Endothelial cell (in vitro differentiated cells): Measurements from ENCODE around the gene MAP3K8. TPM values are rescaled to one million over a fixed set of nuclear protein-coding genes. Genes with fewer than 3 reads are reported as not detected.

Experiments used
- DNase-seq: peaks from one replicate; pipeline ENCODE4 v3.0.0; 2021; ENCODE audit warnings: low spot score
- H3K27ac Mint-ChIP-seq: one replicate; pipeline ENCODE4 v1.8.0; 2021; ENCODE audit warnings: mixed read lengths, inconsistent platforms; ENCODE audit not compliant: unreplicated experiment
- H3K27me3 Mint-ChIP-seq: one replicate; pipeline ENCODE4 v1.8.0; 2021; ENCODE audit warnings: mild to moderate bottlenecking, moderate library complexity, mixed read lengths, inconsistent platforms; ENCODE audit not compliant: unreplicated experiment
- H3K36me3 Mint-ChIP-seq: one replicate; pipeline ENCODE4 v1.8.0; 2021; ENCODE audit warnings: mild to moderate bottlenecking, low read depth, mixed read lengths, inconsistent platforms; ENCODE audit not compliant: unreplicated experiment
- H3K4me1 Mint-ChIP-seq: one replicate; pipeline ENCODE4 v1.8.0; 2021; ENCODE audit warnings: mild to moderate bottlenecking, mixed read lengths, inconsistent platforms; ENCODE audit not compliant: unreplicated experiment
- H3K4me3 Mint-ChIP-seq: one replicate; pipeline ENCODE4 v1.8.0; 2021; ENCODE audit warnings: mild to moderate bottlenecking, mixed read lengths, inconsistent platforms; ENCODE audit not compliant: unreplicated experiment
- H3K9me3 Mint-ChIP-seq: one replicate; pipeline ENCODE4 v1.8.0; 2021; ENCODE audit warnings: mixed read lengths, inconsistent platforms; ENCODE audit not compliant: unreplicated experiment
- CTCF ChIP-seq: fragments of 200-600 bp; sonication (generic); IDR thresholded peaks from one replicate; pipeline ENCODE4 v1.5.0; 2021; ENCODE audit warnings: antibody characterized with exemption; ENCODE audit not compliant: unreplicated experiment
- total RNA-seq: library from RNA; stranded (reverse); fragmentation: NEBNext Ultra II Directional; extraction: Animal tissue kit (Norgen Biotek cat#: 25700); gene quantifications from one replicate; pipeline ENCODE4 v1.2.1, GENCODE V29; 2021; ENCODE audit not compliant: unreplicated experiment

MAP3K8 gene
- total RNA-seq, 1 donor from 2014 or later = 6.2 TPM

DNA sequence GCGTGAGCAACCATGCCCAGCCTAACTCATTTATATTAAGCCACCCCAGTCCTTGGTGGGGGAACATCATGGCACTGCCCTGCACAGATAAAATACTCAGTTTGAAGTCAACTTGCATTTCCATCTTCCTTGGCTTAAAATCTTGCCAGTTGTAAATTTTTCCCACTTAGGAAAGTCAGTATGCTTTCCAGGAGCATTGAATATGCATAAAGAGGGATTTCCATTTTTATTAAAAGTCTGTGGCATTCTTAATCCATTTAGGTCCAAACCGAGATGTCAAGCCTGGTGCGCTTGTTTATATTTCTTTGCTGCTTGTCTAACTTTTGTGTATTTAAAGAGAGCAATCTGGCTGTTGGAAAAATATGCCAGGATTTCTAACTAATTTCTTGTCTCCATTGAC, 26.1 kb downstream of the MAP3K8 start:
- no peak for TF ChIP-seq CTCF
- Mint-ChIP-seq H3K27me3 (peaks cover 1% of the 10 kb centered on the region), H3K9me3 (no peaks in the 10 kb centered on the region), H3K4me3 (no peak overlapping the region), H3K4me1 (peaks cover 10% of the 10 kb centered on the region), H3K36me3 (peaks cover 12% of the 10 kb centered on the region), H3K27ac (no peak overlapping the region)
- no peak for DNase-seq

DNA sequence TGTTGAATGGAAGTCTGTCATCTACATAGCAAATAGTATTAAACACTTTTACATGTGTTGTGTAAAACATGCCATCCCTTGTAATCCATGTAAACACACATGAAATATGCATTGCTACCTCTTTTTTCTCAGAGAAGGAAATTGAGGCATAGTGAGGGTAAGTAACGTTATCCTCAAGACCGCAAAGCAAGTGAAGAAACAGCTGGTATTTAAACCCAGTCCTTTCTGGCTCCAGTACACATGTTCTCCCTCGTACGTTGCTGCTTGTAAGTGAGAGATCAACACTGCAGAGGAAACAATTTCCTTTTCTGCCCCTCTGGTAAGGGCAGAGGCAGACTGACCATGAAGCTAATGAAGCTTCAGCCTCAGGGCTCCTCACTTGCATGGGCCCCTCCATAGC, 28.5 kb downstream of the MAP3K8 start:
- TF ChIP-seq CTCF = no peak
- no peak overlapping the region for H3K27ac Mint-ChIP-seq
- DNase-seq = no peak
- peaks cover 12% of the 10 kb centered on the region for H3K36me3 Mint-ChIP-seq
- H3K4me3 Mint-ChIP-seq = no peak overlapping the region
- peaks cover 1% of the 10 kb centered on the region for H3K27me3 Mint-ChIP-seq
- no peaks in the 10 kb centered on the region for H3K9me3 Mint-ChIP-seq
- H3K4me1 Mint-ChIP-seq = no peaks in the 10 kb centered on the region

DNA sequence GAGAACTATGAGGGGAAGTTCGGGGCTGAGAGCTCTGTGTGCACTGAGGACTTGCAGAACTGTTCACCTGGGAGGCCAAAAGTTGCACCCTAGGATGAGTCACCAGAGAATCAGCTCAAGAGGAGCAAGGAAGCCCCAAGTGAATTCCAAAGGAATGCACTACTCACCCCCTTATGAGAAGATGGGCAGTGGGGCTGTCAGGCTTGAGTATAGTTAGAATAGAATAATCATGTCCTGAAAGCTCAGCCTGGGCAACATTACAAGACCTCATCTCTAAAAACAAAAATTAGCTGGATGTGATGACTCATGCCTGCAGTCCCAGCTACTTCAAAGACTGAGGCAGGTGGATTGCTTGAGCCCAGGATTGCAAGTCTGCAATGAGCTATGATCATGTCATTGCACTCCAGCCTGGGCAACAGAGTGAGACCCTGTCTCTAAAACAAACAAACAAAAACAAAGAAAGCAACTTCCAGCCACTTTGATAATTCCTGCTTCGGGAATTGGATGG, 30.0 kb downstream of the MAP3K8 start:
- peaks cover 1% of the 10 kb centered on the region for H3K27me3 Mint-ChIP-seq
- no peak for DNase-seq
- H3K4me1 Mint-ChIP-seq = no peaks in the 10 kb centered on the region
- H3K4me3 Mint-ChIP-seq = no peak overlapping the region
- peaks cover 9% of the 10 kb centered on the region for H3K36me3 Mint-ChIP-seq
- no peak overlapping the region for H3K27ac Mint-ChIP-seq
- H3K9me3 Mint-ChIP-seq = no peaks in the 10 kb centered on the region
- no peak for TF ChIP-seq CTCF

DNA sequence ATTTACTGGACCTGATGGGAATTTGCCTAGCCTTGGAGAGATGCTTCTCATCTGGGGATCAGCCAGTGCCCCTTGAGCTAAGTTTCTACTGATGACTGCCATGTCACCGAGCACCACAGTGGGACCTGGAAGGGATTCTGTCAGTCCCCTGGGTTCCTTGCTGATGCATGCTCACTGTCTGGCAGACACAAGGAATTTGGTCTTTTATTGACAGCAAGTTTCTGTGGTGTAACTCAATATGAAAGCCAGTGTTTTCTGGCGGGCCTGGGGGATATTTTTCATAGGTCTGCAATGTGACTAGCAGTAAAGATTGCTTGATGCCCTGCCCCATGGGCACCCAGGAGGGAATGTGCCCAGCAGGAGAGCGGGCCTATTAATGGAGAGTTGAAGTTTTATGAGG, 30.7 kb downstream of the MAP3K8 start:
- DNase-seq = no peak
- peaks cover 1% of the 10 kb centered on the region for H3K27me3 Mint-ChIP-seq
- H3K9me3 Mint-ChIP-seq = no peaks in the 10 kb centered on the region
- no peaks in the 10 kb centered on the region for H3K4me1 Mint-ChIP-seq
- H3K36me3 Mint-ChIP-seq = peaks cover 7% of the 10 kb centered on the region
- no peak overlapping the region for H3K27ac Mint-ChIP-seq
- no peak for TF ChIP-seq CTCF
- H3K4me3 Mint-ChIP-seq = no peak overlapping the region

DNA sequence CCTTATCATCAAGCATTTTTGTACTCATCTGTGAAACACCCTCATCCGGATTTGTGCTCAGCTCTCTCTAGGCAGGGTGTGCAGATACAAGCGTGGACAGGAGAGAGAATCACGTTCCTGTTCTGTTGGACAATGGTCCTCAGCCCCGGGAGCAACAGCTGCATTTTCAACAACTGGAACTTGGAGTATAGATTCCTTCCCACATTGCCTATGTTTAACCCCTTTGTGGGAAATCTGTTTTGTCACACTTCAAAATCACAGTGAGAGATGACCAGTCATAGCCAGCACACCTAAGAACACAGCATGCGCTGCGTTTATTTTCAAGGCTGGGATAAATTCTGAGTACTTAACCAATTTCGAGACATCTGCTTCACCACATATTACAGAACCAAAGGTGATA, 32.5 kb downstream of the MAP3K8 start:
- TF ChIP-seq CTCF = no peak
- Mint-ChIP-seq H3K27me3 (peaks cover 1% of the 10 kb centered on the region), H3K4me3 (no peak overlapping the region), H3K9me3 (no peaks in the 10 kb centered on the region), H3K4me1 (no peaks in the 10 kb centered on the region), H3K36me3 (no peaks in the 10 kb centered on the region), H3K27ac (no peak overlapping the region)
- no peak for DNase-seq
